DLD1 (cell line): Measurements from ENCODE around the gene PIGT.

Experiments
- in situ Hi-C: cut with HindIII; loops from 2 replicates; pipeline ENCODE4 v1.10.0; 2017; ENCODE audit warnings: low sequenced_read_pairs

PIGT gene

GRCh38 chr20:45426320-45427016, 10.5 kb downstream of the PIGT start:
- in situ Hi-C loops = no loop called here

GRCh38 chr20:45427236-45428149, 11.6 kb downstream of the PIGT start:
- in situ Hi-C loops = no loop called here

GRCh38 chr20:45429618-45430017, 13.7 kb downstream of the PIGT start:
- in situ Hi-C loops = no loop called here

GRCh38 chr20:45432294-45432693, 16.4 kb downstream of the PIGT start:
- in situ Hi-C loops = no loop called here

GRCh38 chr20:45433316-45433715, 17.4 kb downstream of the PIGT start:
- in situ Hi-C loops = no loop called here

- in situ Hi-C loops = no loop called here
These were observed 18.0 kb downstream of the PIGT start for GRCh38 chr20:45433976-45434375.

- in situ Hi-C loops = no loop called here
These were observed 21.0 kb downstream of the PIGT start for GRCh38 chr20:45436732-45437485.

GRCh38 chr20:45440424-45440823, 24.5 kb downstream of the PIGT start:
- in situ Hi-C loops = no loop called here

GRCh38 chr20:45440891-45441685, 25.1 kb downstream of the PIGT start:
- in situ Hi-C loops = no loop called here

- in situ Hi-C loops = no loop called here
These were observed 25.8 kb downstream of the PIGT start for GRCh38 chr20:45441746-45442145.

GRCh38 chr20:45444050-45444449, 28.1 kb downstream of the PIGT start:
- in situ Hi-C loops = no loop called here

- in situ Hi-C loops = no loop called here
These were observed 30.0 kb downstream of the PIGT start for GRCh38 chr20:45445805-45446562.

- in situ Hi-C loops = no loop called here
These were observed 32.3 kb downstream of the PIGT start for GRCh38 chr20:45448270-45448669.

- in situ Hi-C loops = no loop called here
These were observed 33.6 kb downstream of the PIGT start for GRCh38 chr20:45449528-45449927.

GRCh38 chr20:45450097-45450818, 34.3 kb downstream of the PIGT start:
- in situ Hi-C loops = no loop called here

- in situ Hi-C loops = no loop called here
These were observed 36.3 kb downstream of the PIGT start for GRCh38 chr20:45452238-45452637.

GRCh38 chr20:45452772-45453691, 37.1 kb downstream of the PIGT start:
- in situ Hi-C loops = no loop called here

- in situ Hi-C loops = no loop called here
These were observed 40.7 kb downstream of the PIGT start for GRCh38 chr20:45456632-45457031.
